ENCODE data around the gene PAX7. TPM values are rescaled to one million over a fixed set of nuclear protein-coding genes. Genes with fewer than 3 reads are reported as not detected.

Gene PAX7
- total RNA-seq, 1 experiment from 2014 or later = 0.15 TPM

DNA sequence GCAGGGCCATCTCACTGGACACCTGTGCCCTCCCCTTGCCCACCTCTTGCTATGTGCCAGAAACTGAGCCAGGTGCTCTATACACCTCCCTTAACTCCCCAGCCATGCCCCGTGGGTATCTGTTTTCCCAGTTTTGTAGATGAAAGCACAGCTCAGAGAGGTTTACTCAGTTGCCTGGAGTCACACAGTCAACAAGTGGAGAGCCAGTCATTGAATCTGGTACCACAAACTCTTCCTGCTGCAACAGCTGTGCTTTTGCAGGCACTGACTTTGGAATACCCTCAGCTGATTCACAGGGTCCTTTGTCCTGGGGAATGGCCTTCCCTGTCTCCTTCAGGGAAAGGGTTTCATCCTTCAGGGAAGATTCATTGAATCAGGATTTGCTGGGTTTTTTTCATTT, 22.1 kb downstream of the PAX7 start:
- Mint-ChIP-seq H3K4me1 (peaks cover 59 to 86% of the 10 kb centered on the region in 2 experiments), H3K4me3 (peak overlapping the region in 1 of 2 experiments; percentile 53; a peak in 1 of 5 replicates), H3K36me3 (ENCODE audit: insufficient read depth in 1 of 3, low read depth in 3 of 3) (no peaks in the 10 kb centered on the region; a peak in 1 of 7 replicates), H3K27me3 (ENCODE audit: low read depth) (peaks cover 100% of the 10 kb centered on the region), H3K9me3 (peaks cover 0 to 12% of the 10 kb centered on the region in 2 experiments; a peak in 3 of 5 replicates), H3K27ac (no peak overlapping the region; a peak in 1 of 7 replicates)
- Histone ChIP-seq H3T11ph (ENCODE audit: low read length) (no peak overlapping the region), H4K5ac (ENCODE audit: insufficient read length, low read depth, low read length) (no peak overlapping the region), H4K91ac (ENCODE audit: insufficient read length, low read depth, low read length) (no peak overlapping the region), H3K79me1 (ENCODE audit: insufficient read depth, low read depth, low read length, poor library complexity, severe bottlenecking) (no peaks in the 10 kb centered on the region), H2AFZ (ENCODE audit: low read length) (no peak overlapping the region), H2AK5ac (ENCODE audit: insufficient read length, low read length) (no peak overlapping the region), H3K9ac (ENCODE audit: extremely low read depth, insufficient read length, low read length) (no peak overlapping the region), H3K23me2 (ENCODE audit: insufficient read length, low read depth, low read length, poor library complexity, severe bottlenecking) (no peaks in the 10 kb centered on the region), H2BK15ac (ENCODE audit: low read depth, low read length) (no peak overlapping the region), H3K9me3 (ENCODE audit: control insufficient read depth, low read depth, low read length) (no peaks in the 10 kb centered on the region), H3K4ac (ENCODE audit: low read depth, low read length) (no peak overlapping the region), H3K27me3 (ENCODE audit: insufficient read depth, low read length) (peaks cover 48% of the 10 kb centered on the region), H3K4me2 (ENCODE audit: insufficient read depth, insufficient read length, low read length) (no peak overlapping the region), H2BK120ac (ENCODE audit: low read depth, low read length, poor library complexity, severe bottlenecking) (no peak overlapping the region), H4K8ac (replicated peaks; ENCODE audit: insufficient read length, low read depth, low read length) (no peak overlapping the region), H4K20me1 (ENCODE audit: control insufficient read depth, insufficient read depth, insufficient read length) (peaks cover 3% of the 10 kb centered on the region), H3K14ac (ENCODE audit: insufficient read depth, low read length) (no peak overlapping the region), H3K56ac (ENCODE audit: insufficient read length, low read depth, low read length) (no peak overlapping the region), H3K4me1 (ENCODE audit: insufficient read depth, low read length) (peaks cover 23% of the 10 kb centered on the region; the same call in 1 of the 2 replicates), H2BK12ac (ENCODE audit: insufficient read length, low read depth, low read length) (no peak overlapping the region), H2BK5ac (ENCODE audit: insufficient read length, low read length) (no peak overlapping the region), H3K23ac (ENCODE audit: insufficient read length, low read depth, low read length) (no peak overlapping the region), H2BK20ac (ENCODE audit: low read depth, low read length, poor library complexity, severe bottlenecking) (no peak overlapping the region), H3K27ac (ENCODE audit: insufficient read length, low read depth, low read length) (no peak overlapping the region), H3K18ac (ENCODE audit: insufficient read length, low read depth, low read length) (no peak overlapping the region), H3K79me2 (ENCODE audit: insufficient read depth, low read length) (no peaks in the 10 kb centered on the region)
- no peak for DNase-seq
- no CpG with 5 or more reads among the region's 1 CpG for WGBS (ENCODE audit: extremely low coverage, insufficient read length, low lambda C conversion rate)
- TF ChIP-seq, protein P1, sequence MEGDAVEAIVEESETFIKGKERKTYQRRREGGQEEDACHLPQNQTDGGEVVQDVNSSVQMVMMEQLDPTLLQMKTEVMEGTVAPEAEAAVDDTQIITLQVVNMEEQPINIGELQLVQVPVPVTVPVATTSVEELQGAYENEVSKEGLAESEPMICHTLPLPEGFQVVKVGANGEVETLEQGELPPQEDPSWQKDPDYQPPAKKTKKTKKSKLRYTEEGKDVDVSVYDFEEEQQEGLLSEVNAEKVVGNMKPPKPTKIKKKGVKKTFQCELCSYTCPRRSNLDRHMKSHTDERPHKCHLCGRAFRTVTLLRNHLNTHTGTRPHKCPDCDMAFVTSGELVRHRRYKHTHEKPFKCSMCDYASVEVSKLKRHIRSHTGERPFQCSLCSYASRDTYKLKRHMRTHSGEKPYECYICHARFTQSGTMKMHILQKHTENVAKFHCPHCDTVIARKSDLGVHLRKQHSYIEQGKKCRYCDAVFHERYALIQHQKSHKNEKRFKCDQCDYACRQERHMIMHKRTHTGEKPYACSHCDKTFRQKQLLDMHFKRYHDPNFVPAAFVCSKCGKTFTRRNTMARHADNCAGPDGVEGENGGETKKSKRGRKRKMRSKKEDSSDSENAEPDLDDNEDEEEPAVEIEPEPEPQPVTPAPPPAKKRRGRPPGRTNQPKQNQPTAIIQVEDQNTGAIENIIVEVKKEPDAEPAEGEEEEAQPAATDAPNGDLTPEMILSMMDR (conservative IDR thresholded peaks at IDR 0.05) = no peak

Data from H9 (cell line).